DND-41 (cell line): ENCODE data around the gene ST6GALNAC2.

Experiments
- EZH2 ChIP-seq: IDR thresholded peaks from 3 replicates; pipeline ENCODE4 v1.6.1; 2012; ENCODE audit warnings: borderline replicate concordance, low read depth, mild to moderate bottlenecking, moderate library complexity, low read length, inconsistent platforms; ENCODE audit not compliant: severe bottlenecking
- TF ChIP-seq, protein P1 (sequence below): IDR thresholded peaks from 2 replicates; pipeline ENCODE4 v1.5.1; 2012; ENCODE audit warnings: borderline replicate concordance, low read length, moderate library complexity, mild to moderate bottlenecking; ENCODE audit not compliant: poor library complexity, severe bottlenecking; ENCODE audit errors: extremely low read depth

DNA sequence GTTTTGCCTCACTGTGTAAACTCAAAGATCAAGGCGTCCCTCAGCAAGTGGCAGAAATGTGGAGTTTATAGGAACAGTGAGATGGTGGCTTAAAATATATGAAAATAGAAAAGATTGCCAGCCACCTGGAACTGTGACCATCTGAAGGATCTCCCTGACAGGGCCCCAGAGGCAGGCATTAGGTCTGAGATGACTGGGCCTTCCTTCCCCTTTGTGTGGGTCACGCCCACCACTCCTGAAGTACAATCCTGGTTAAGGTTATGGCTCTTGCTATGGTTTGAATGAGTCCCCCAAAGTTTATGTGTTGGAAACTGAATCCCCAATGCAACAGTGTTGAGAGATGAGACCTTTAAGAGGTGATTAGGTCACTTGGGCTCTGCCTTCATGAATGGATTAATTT lies 6.4 kb downstream of the ST6GALNAC2 start:
- no peak for TF ChIP-seq EZH2
- TF ChIP-seq, protein P1, sequence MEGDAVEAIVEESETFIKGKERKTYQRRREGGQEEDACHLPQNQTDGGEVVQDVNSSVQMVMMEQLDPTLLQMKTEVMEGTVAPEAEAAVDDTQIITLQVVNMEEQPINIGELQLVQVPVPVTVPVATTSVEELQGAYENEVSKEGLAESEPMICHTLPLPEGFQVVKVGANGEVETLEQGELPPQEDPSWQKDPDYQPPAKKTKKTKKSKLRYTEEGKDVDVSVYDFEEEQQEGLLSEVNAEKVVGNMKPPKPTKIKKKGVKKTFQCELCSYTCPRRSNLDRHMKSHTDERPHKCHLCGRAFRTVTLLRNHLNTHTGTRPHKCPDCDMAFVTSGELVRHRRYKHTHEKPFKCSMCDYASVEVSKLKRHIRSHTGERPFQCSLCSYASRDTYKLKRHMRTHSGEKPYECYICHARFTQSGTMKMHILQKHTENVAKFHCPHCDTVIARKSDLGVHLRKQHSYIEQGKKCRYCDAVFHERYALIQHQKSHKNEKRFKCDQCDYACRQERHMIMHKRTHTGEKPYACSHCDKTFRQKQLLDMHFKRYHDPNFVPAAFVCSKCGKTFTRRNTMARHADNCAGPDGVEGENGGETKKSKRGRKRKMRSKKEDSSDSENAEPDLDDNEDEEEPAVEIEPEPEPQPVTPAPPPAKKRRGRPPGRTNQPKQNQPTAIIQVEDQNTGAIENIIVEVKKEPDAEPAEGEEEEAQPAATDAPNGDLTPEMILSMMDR = no peak
